ENCODE measurements around the gene CDC42. TPM values are rescaled to one million over a fixed set of nuclear protein-coding genes. Genes with fewer than 3 reads are reported as not detected.

Gene CDC42
- total and polyA plus RNA-seq, 9 of the 15 experiments (the other 6 are each of a cell fraction or from before 2014, with no cell fraction given) = 186 to 398 (median 325) TPM

DNA sequence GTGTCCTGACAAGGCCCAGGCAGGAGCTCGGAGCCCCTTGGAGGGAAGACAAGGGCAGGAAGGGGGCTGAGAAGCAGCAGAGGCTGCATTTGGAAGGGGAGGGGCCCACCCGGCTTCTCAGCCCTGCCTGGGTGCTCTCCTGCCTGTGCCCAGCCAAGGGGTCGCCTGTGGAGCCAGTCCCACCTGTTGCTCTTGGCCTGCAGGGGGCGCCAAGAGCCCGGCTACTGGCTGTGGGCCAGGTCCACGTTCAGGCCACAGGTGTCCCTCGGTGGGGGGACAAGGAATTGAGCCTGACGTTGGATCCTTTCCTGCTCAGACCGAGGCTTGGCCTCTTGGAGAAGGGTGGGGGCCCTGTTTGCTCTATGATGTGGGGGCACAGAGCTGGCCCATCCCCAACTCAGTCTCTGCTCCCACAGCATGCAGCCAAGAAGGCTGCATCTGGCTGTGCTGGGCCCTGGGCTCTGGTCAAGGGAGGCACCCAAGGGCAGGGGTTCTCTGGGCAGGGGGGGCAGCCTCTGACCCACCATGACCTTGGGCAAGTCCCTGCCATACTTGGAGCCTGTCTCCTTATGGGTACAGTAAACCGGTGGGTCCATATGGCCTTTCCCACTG lies 79.5 kb downstream of the CDC42 start (continued):
- no peak for TF ChIP-seq E2F8 (IDR thresholded peaks at IDR 0.05; ENCODE audit: low read depth, partially characterized antibody)
- TF ChIP-seq NFIC (IDR thresholded peaks at IDR 0.05) = peak; percentile 96
- no peak for TF ChIP-seq KAT2B (IDR thresholded peaks at IDR 0.05; ENCODE audit: low read depth, low read length)
- no peak for TF ChIP-seq ZNF75A (CRISPR knock-in tag; IDR thresholded peaks at IDR 0.05)
- no peak for TF ChIP-seq ZC3H11A (IDR thresholded peaks at IDR 0.05; ENCODE audit: low read depth, low read length)
- no peak for TF ChIP-seq L3MBTL2 (IDR thresholded peaks at IDR 0.05)
- TF ChIP-seq SFPQ (IDR thresholded peaks at IDR 0.05; ENCODE audit: low read depth, low read length) = no peak
